Testis (tissue), 3 donors: ENCODE measurements around the gene SLC29A1. TPM values are rescaled to one million over a fixed set of nuclear protein-coding genes. Genes with fewer than 3 reads are reported as not detected.

Source experiments
- DNase-seq: peaks from one replicate; pipeline ENCODE4 v3.0.0-alpha.2; 2019
- H3K27ac ChIP-seq, 2 donors: fragments of 200-600 bp; sonication (generic); one replicate each; pipeline ENCODE4 v1.5.1; 2019
- H3K27me3 ChIP-seq: fragments of 200-600 bp; sonication (generic); one replicate; pipeline ENCODE4 v1.5.1; 2019
- H3K36me3 ChIP-seq: fragments of 200-600 bp; sonication (generic); one replicate; pipeline ENCODE4 v1.5.1; 2017; ENCODE audit warnings: low read depth; ENCODE audit errors: missing control alignments
- H3K4me1 ChIP-seq: fragments of 200-600 bp; sonication (generic); one replicate; pipeline ENCODE4 v1.5.1; 2019
- H3K4me3 ChIP-seq, 2 donors: fragments of 200-600 bp; sonication (generic); one replicate each; pipeline ENCODE4 v1.5.1; 2017 to 2019
- H3K9me3 ChIP-seq: fragments of 200-600 bp; sonication (generic); one replicate; pipeline ENCODE4 v1.5.1; 2017
- CTCF ChIP-seq, 3 experiments: fragments of 450-650 bp in 2 of 3; fragments of 200-600 bp in 1 of 3; sonication (generic) in 1 of 3; IDR thresholded peaks; one replicate each; pipeline ENCODE4 v1.5.1; 2016 to 2019; ENCODE audit warnings: antibody characterized with exemption in 3 of 3, mild to moderate bottlenecking in 2 of 3, moderate library complexity in 1 of 3
- POLR2A ChIP-seq: fragments of 450-650 bp; IDR thresholded peaks from one replicate; pipeline ENCODE4 v1.6.1; 2017; ENCODE audit warnings: antibody characterized with exemption, mild to moderate bottlenecking, moderate library complexity
- WGBS, 2 donors: methylation state at CpG; one replicate each; pipeline ENCODE4 v1.1.5; 2018; 5-methylcytosine and 5-hydroxymethylcytosine counted together
- intact Hi-C: fragments of 100-400 bp; cut with DNase I; formaldehyde crosslinking; loops from one replicate; pipeline ENCODE4 v1.15.1; 2023; ENCODE audit warnings: low total_unique reads
- polyA plus RNA-seq: library from polyadenylated mRNA; stranded (reverse); fragments of 350-450 nt; fragmentation: Illumina TruSeq; extraction: RNeasy Lipid Tissue Mini Kit (QIAGEN cat#74804); gene quantifications from one replicate; pipeline ENCODE4 v1.2.3, GENCODE V29; 2014; ENCODE audit warnings: low read depth, low replicate concordance; ENCODE audit not compliant: insufficient read depth
- total RNA-seq, 2 donors: library from RNA; depleted of rRNA; stranded (reverse); fragments of >200 nt; gene quantifications; one replicate each; pipeline ENCODE4 v1.2.3, GENCODE V29; 2016

The SLC29A1 gene
- total and polyA plus RNA-seq, 3 donors from 2014 or later = 41.2 to 70.0 (median 51.3) TPM

- Histone ChIP-seq H3K27ac (no peak overlapping the region), H3K36me3 (no peaks in the 10 kb centered on the region), H3K4me3 (no peak overlapping the region), H3K27me3 (no peaks in the 10 kb centered on the region), H3K9me3 (no peaks in the 10 kb centered on the region), H3K4me1 (peaks cover 23% of the 10 kb centered on the region)
- TF ChIP-seq POLR2A (no peak), CTCF (IDR thresholded peaks at IDR 0.05) (no peak)
- no peak for DNase-seq
- 83 to 84% methylated on average over 7 of the region's 7 CpGs for WGBS, 2 donors
- intact Hi-C loops = loop anchor here (10.0 kb wide), 1 partner anchor 64 kb away; no protein-coding TSS in a partner anchor
These were observed 15.4 kb downstream of the SLC29A1 start for GRCh38 chr6:44238687-44239350.

DNA sequence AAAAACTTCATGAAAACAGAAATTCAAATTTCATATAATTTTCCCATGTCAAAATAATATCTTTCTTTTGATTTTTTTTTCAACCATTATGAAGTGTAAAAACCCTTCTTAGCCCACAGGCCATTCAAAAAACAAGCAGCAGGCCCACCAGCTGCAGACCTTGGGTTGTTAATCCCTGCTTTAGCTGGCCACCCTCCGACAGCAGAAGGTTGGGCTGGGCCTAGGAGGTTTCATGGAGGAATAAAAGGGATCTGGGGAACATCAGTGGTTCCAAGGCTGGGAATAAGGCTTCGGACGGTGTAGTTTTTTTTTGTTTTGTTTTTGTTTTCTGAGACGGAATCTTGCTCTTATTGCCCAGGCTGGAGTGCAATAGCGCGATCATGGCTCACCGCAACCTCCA lies 19.9 kb downstream of the SLC29A1 start:
- Histone ChIP-seq H3K9me3 (no peaks in the 10 kb centered on the region), H3K4me3 (no peak overlapping the region), H3K27ac (no peak overlapping the region), H3K4me1 (peaks cover 4% of the 10 kb centered on the region), H3K27me3 (no peaks in the 10 kb centered on the region), H3K36me3 (no peaks in the 10 kb centered on the region)
- no peak for DNase-seq
- intact Hi-C loops = no loop called here
- WGBS, 2 donors = 93 to 94% methylated on average over 7 of the region's 7 CpGs
- TF ChIP-seq CTCF (IDR thresholded peaks at IDR 0.05) (no peak), POLR2A (no peak)

GRCh38 chr6:44245391-44245911 lies 22.1 kb downstream of the SLC29A1 start:
- peak overlapping the region; percentile 100 for H3K4me3 ChIP-seq
- no peaks in the 10 kb centered on the region for H3K27me3 ChIP-seq
- intact Hi-C loops = no loop called here
- TF ChIP-seq CTCF (IDR thresholded peaks at IDR 0.05) (no peak), POLR2A (no peak)
- no peak for DNase-seq
- WGBS, 2 donors = 40 to 50% methylated on average over 11 to 12 of the region's 12 CpGs
- peak overlapping the region; percentile 100 for H3K27ac ChIP-seq
- H3K4me1 ChIP-seq = peaks cover 9% of the 10 kb centered on the region
- no peaks in the 10 kb centered on the region for H3K36me3 ChIP-seq
- H3K9me3 ChIP-seq = no peaks in the 10 kb centered on the region

DNA sequence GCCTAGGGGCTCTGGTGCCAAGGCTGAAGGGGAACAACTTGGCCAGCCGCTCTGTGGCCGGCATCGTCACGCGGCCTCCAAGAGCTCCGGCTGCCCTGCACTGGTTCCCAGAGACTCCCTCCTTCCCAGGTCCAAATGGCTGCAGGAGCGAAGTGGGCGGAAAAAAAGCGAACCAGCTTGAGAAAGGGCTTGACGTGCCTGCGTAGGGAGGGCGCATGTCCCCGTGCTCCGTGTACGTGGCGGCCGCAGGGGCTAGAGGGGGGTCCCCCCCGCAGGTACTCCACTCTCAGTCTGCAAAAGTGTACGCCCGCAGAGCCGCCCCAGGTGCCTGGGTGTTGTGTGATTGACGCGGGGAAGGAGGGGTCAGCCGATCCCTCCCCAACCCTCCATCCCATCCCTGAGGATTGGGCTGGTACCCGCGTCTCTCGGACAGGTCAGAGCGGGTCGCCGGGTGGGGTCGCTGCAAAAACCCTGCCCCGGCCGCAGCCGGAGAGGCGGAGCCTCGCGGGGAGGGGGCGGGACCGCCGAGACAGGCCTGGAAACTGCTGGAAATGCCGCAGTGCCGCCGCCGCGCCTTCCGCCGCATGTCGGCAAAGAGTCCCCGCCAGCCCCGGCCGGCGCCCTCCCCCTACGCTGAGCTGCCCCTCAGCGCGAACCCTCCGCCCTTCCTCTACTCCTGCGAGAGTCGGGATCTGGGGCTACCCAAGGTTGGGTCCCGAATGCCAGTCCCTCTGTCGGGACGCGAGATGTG lies 22.7 kb downstream of the SLC29A1 start:
- peaks cover 9% of the 10 kb centered on the region for H3K4me1 ChIP-seq
- TF ChIP-seq CTCF (IDR thresholded peaks at IDR 0.05) (peak in 1 of 3 experiments; percentile 21), POLR2A (no peak)
- no peaks in the 10 kb centered on the region for H3K36me3 ChIP-seq
- peak overlapping the region; percentile 100 for H3K27ac ChIP-seq
- intact Hi-C loops = no loop called here
- no peaks in the 10 kb centered on the region for H3K9me3 ChIP-seq
- H3K27me3 ChIP-seq = no peaks in the 10 kb centered on the region
- 0 to 1% methylated on average over 47 to 56 of the region's 62 CpGs for WGBS, 2 donors
- H3K4me3 ChIP-seq = peak overlapping the region; percentile 100
- DNase-seq = peak; percentile 88
